ENCODE data around the gene RAB24.

Gene RAB24

GRCh38 chr5:177304392-177305119 is 1.0 kb upstream of the RAB24 start:
- TF ChIP-seq YY1 (IDR thresholded peaks at IDR 0.05; ENCODE audit: low read depth) = no peak
- TF ChIP-seq CEBPB (IDR thresholded peaks at IDR 0.05) = no peak
- TF ChIP-seq TEAD4 (IDR thresholded peaks at IDR 0.05) = no peak
- no peak for TF ChIP-seq EP300 (IDR thresholded peaks at IDR 0.05; ENCODE audit: borderline replicate concordance)
- no peak for TF ChIP-seq ZBTB7A (IDR thresholded peaks at IDR 0.05; ENCODE audit: low read depth)
- TF ChIP-seq TCF12 (IDR thresholded peaks at IDR 0.05; ENCODE audit: low read depth) = no peak
- TF ChIP-seq EGR1 (IDR thresholded peaks at IDR 0.05) = no peak
- no peak for TF ChIP-seq USF1 (IDR thresholded peaks at IDR 0.05)
- TF ChIP-seq TAF1 (IDR thresholded peaks at IDR 0.05; ENCODE audit: low read depth) = no peak

- no peak for TF ChIP-seq TAF1 (IDR thresholded peaks at IDR 0.05; ENCODE audit: low read depth)
- peak; percentile 4; the same call in 1 of the 2 replicates for TF ChIP-seq MAX (IDR thresholded peaks at IDR 0.05)
These were observed 439 bp upstream of the RAB24 start for GRCh38 chr5:177303925-177304391.

- no peak for TF ChIP-seq EGR1 (IDR thresholded peaks at IDR 0.05)
- no peak for TF ChIP-seq RAD21 (IDR thresholded peaks at IDR 0.05; ENCODE audit: low read depth)
- no peak for TF ChIP-seq NFIC (IDR thresholded peaks at IDR 0.05)
- no peak for TF ChIP-seq EP300 (IDR thresholded peaks at IDR 0.05; ENCODE audit: borderline replicate concordance)
- no peak for TF ChIP-seq ZBTB7A (IDR thresholded peaks at IDR 0.05; ENCODE audit: low read depth)
- TF ChIP-seq TAF1 (IDR thresholded peaks at IDR 0.05; ENCODE audit: low read depth) = no peak
- no peak for TF ChIP-seq YY1 (IDR thresholded peaks at IDR 0.05; ENCODE audit: low read depth)
These were observed 987 bp downstream of the RAB24 start for GRCh38 chr5:177302354-177303110.

GRCh38 chr5:177301503-177302165 is 1.9 kb downstream of the RAB24 start:
- TF ChIP-seq TCF12 (IDR thresholded peaks at IDR 0.05; ENCODE audit: low read depth) (peak; percentile 86; the same call in 1 of the 2 replicates), FOXM1 (IDR thresholded peaks at IDR 0.05; ENCODE audit: borderline replicate concordance, low read depth) (peak; percentile 18; the same call in 1 of the 2 replicates), EGR1 (IDR thresholded peaks at IDR 0.05) (no peak), USF1 (IDR thresholded peaks at IDR 0.05) (no peak), NFIC (IDR thresholded peaks at IDR 0.05) (peak; percentile 93), EP300 (IDR thresholded peaks at IDR 0.05; ENCODE audit: borderline replicate concordance) (peak; percentile 54; the same call in 1 of the 2 replicates), YY1 (IDR thresholded peaks at IDR 0.05; ENCODE audit: low read depth) (peak; percentile 32; the same call in 1 of the 2 replicates), CREB1 (IDR thresholded peaks at IDR 0.05; ENCODE audit: low read depth) (peak; percentile 26; the same call in 1 of the 2 replicates), MAX (IDR thresholded peaks at IDR 0.05) (no peak), CEBPB (IDR thresholded peaks at IDR 0.05) (peak; percentile 58; the same call in 1 of the 2 replicates), TEAD4 (IDR thresholded peaks at IDR 0.05) (peak; percentile 81), TAF1 (IDR thresholded peaks at IDR 0.05; ENCODE audit: low read depth) (no peak), REST (IDR thresholded peaks at IDR 0.05; ENCODE audit: low read depth) (no peak), ZBTB7A (IDR thresholded peaks at IDR 0.05; ENCODE audit: low read depth) (no peak), RAD21 (IDR thresholded peaks at IDR 0.05; ENCODE audit: low read depth) (no peak)

- TF ChIP-seq EP300 (IDR thresholded peaks at IDR 0.05; ENCODE audit: borderline replicate concordance) (no peak), EGR1 (IDR thresholded peaks at IDR 0.05) (no peak), YY1 (IDR thresholded peaks at IDR 0.05; ENCODE audit: low read depth) (no peak), REST (IDR thresholded peaks at IDR 0.05; ENCODE audit: low read depth) (no peak), RAD21 (IDR thresholded peaks at IDR 0.05; ENCODE audit: low read depth) (no peak), CEBPB (IDR thresholded peaks at IDR 0.05) (no peak), MAX (IDR thresholded peaks at IDR 0.05) (no peak)
These were observed 2.6 kb downstream of the RAB24 start for GRCh38 chr5:177300951-177301350.
